ENCODE data around the gene GSE1. TPM values are rescaled to one million over a fixed set of nuclear protein-coding genes. Genes with fewer than 3 reads are reported as not detected.

The GSE1 gene
- total RNA-seq, 4 donors from 2014 or later: 45.1 to 89.3 (median 71.3) TPM

GRCh38 chr16:85570735-85571562, 42.2 kb upstream of the GSE1 start:
- Histone ChIP-seq H3K4me3 (no peak overlapping the region), H3K36me3 (no peaks in the 10 kb centered on the region), H3K9me3 (no peaks in the 10 kb centered on the region), H3K27me3 (no peaks in the 10 kb centered on the region), H3K4me1 (peaks cover 31 to 40% of the 10 kb centered on the region in 2 donors), H3K27ac (no peak overlapping the region)
- in situ Hi-C loops (cut with MboI; ENCODE audit: low sequenced_read_pairs in 4 of 4): no loop called here
- intact Hi-C loops (cut with DNase I; ENCODE audit: low total_unique reads): no loop called here
- no peak for DNase-seq
- TF ChIP-seq POLR2A (IDR thresholded peaks at IDR 0.05) (no peak), CTCF (IDR thresholded peaks at IDR 0.05 in 4 of 5, conservative IDR thresholded peaks at IDR 0.05 in 1 of 5) (no peak)
- no peak for ATAC-seq

- intact Hi-C loops (cut with DNase I; ENCODE audit: low total_unique reads): no loop called here
- Histone ChIP-seq H3K36me3 (no peaks in the 10 kb centered on the region), H3K4me1 (peaks cover 31 to 46% of the 10 kb centered on the region in 2 donors), H3K4me3 (no peak overlapping the region), H3K9me3 (no peaks in the 10 kb centered on the region), H3K27ac (no peak overlapping the region), H3K27me3 (no peaks in the 10 kb centered on the region)
- no peak for ATAC-seq
- TF ChIP-seq CTCF (IDR thresholded peaks at IDR 0.05 in 4 of 5, conservative IDR thresholded peaks at IDR 0.05 in 1 of 5): no peak
- no peak for TF ChIP-seq POLR2A (IDR thresholded peaks at IDR 0.05)
- in situ Hi-C loops (cut with MboI; ENCODE audit: low sequenced_read_pairs in 4 of 4): no loop called here
- DNase-seq: no peak
Observed at GRCh38 chr16:85571563-85571812, 41.6 kb upstream of the GSE1 start.

GRCh38 chr16:85571813-85572619, 41.1 kb upstream of the GSE1 start:
- in situ Hi-C loops (cut with MboI; ENCODE audit: low sequenced_read_pairs in 4 of 4): no loop called here
- no peak for ATAC-seq
- H3K27me3 ChIP-seq: no peaks in the 10 kb centered on the region
- no peak overlapping the region for H3K4me3 ChIP-seq
- no peaks in the 10 kb centered on the region for H3K9me3 ChIP-seq
- no peaks in the 10 kb centered on the region for H3K36me3 ChIP-seq
- intact Hi-C loops (cut with DNase I; ENCODE audit: low total_unique reads): no loop called here
- TF ChIP-seq POLR2A (IDR thresholded peaks at IDR 0.05) (no peak), CTCF (IDR thresholded peaks at IDR 0.05 in 4 of 5, conservative IDR thresholded peaks at IDR 0.05 in 1 of 5) (no peak)
- no peak overlapping the region for H3K27ac ChIP-seq
- H3K4me1 ChIP-seq: peaks cover 31 to 49% of the 10 kb centered on the region in 2 donors
- no peak for DNase-seq

- DNase-seq (no peak), ATAC-seq (no peak)
- Histone ChIP-seq H3K4me3 (peak overlapping the region in 1 of 4 donors; percentile 14), H3K36me3 (no peaks in the 10 kb centered on the region), H3K9me3 (no peaks in the 10 kb centered on the region), H3K27me3 (no peaks in the 10 kb centered on the region), H3K27ac (peak overlapping the region; percentile 37 to 74 (median 61)), H3K4me1 (peaks cover 31 to 49% of the 10 kb centered on the region in 2 donors)
- intact Hi-C loops (cut with DNase I; ENCODE audit: low total_unique reads): no loop called here
- TF ChIP-seq POLR2A (IDR thresholded peaks at IDR 0.05) (no peak), CTCF (IDR thresholded peaks at IDR 0.05 in 4 of 5, conservative IDR thresholded peaks at IDR 0.05 in 1 of 5) (no peak)
- in situ Hi-C loops (cut with MboI; ENCODE audit: low sequenced_read_pairs in 4 of 4): no loop called here
Observed at GRCh38 chr16:85573045-85573695, 40.0 kb upstream of the GSE1 start.

Data from gastrocnemius medialis (tissue), 4 donors.